ENCODE data around the gene PSMC3IP.

PSMC3IP gene

DNA sequence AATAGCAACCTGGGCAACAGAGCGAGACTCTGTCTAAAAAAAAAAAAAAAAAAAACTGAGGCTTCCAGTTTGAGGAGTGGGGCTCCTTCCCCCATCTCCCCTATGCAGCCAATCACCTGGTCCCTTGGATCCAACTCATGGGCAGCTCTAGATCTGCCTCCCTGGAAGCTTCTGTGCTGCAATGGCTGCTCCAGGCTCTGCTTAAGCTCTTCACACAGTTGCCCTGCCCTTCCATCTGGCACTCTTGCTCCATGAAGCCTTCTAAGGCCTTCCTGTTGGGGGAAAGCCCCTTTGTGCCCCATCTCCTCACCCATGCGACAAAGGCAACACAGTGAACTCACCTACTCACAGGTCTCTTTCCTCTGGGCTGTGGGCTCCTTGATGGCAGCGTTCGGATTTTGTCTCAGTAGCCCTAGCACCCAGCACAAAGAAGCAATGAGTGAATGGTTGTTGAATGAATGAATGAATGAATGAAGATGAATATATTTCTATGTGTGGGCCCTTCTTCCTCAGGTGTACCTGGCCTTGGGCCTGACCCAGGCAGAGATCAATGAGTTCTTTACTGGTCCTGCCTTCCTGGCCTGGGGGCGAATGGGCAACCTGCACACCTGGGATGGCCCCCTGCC lies 39.6 kb downstream of the PSMC3IP start:
- no peak for DNase-seq (ENCODE audit: low read depth in 2 of 2)

DNA sequence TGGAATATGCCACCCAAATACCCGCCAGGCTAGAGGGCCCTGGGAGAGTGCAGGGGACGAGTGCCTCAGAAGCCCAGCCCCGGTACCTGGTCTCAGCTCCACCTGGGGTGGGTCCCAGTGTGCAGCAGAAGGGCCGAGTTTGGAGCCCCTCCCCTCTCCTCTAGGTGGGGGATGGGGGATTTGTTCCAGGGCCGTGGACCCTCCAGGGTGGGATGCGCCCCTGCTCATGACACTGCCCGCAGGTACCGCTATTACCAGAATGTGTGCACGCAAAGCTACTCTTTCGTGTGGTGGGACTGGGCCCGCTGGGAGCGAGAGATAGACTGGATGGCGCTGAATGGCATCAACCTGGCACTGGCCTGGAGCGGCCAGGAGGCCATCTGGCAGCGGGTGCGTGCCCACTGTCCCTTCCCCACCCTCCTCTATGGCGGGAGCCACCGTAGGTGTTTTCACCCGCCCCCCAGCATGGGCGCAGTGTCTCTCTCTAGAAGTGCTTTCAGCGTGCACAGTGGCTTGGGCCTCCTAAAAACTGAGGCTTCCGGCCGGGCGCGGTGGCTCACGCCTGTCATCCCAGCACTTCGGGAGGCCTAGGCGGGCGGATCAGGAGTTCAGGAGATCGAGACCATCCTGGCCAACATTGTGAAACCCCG lies 40.2 kb downstream of the PSMC3IP start:
- no peak for DNase-seq (ENCODE audit: low read depth in 2 of 2)

DNA sequence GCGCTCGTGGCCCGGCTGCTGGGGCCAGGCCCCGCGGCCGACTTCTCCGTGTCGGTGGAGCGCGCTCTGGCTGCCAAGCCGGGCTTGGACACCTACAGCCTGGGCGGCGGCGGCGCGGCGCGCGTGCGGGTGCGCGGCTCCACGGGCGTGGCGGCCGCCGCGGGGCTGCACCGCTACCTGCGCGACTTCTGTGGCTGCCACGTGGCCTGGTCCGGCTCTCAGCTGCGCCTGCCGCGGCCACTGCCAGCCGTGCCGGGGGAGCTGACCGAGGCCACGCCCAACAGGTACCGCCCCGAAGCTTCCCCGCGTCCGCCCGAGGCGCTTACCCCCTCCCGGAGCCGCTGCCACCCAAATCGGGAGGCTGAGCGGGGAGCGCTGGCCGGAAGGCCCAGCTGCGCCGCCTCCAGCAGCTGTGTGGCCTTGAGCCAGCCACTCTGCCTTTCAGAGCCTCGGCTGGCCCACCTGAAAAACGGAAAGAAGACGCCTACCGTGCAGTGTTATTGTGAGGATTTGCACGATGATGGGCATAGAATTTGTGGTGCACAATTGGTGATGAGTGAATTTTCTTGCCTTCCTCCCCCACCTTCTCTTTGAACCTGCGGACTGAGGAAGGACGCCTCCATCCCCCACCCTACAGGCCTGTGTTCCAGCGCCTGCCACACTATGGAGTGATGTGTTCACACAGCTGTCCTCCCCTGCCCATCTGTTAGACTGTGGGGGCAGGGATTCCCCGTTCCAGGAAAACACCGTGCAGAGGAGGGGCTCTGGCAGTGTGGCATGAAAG lies 41.0 kb downstream of the PSMC3IP start:
- DNase-seq (ENCODE audit: low read depth in 2 of 2): peak; percentile 52 to 72

DNA sequence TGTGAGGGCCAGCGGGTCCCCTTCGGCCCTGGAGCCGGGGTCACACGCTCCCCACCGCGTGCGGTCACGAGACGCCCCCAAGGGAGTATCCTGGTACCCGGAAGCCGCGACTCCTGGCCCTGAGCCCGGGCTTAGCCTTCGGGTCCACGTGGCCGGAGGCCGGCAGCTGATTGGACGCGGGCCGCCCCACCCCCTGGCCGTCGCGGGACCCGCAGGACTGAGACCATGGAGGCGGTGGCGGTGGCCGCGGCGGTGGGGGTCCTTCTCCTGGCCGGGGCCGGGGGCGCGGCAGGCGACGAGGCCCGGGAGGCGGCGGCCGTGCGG lies 41.5 kb downstream of the PSMC3IP start, which contains the start of gene NAGLU:
TSS of gene NAGLU (plus strand) at position 194 of the 324 bp plus-strand sequence. CDS start at position 226, 32 bp downstream.
- peak; percentile 64 to 83 for DNase-seq (ENCODE audit: low read depth in 2 of 2)

GRCh38 chr17:42535155-42536047 lies 42.1 kb downstream of the PSMC3IP start:
- DNase-seq (ENCODE audit: low read depth in 2 of 2): no peak

DNA sequence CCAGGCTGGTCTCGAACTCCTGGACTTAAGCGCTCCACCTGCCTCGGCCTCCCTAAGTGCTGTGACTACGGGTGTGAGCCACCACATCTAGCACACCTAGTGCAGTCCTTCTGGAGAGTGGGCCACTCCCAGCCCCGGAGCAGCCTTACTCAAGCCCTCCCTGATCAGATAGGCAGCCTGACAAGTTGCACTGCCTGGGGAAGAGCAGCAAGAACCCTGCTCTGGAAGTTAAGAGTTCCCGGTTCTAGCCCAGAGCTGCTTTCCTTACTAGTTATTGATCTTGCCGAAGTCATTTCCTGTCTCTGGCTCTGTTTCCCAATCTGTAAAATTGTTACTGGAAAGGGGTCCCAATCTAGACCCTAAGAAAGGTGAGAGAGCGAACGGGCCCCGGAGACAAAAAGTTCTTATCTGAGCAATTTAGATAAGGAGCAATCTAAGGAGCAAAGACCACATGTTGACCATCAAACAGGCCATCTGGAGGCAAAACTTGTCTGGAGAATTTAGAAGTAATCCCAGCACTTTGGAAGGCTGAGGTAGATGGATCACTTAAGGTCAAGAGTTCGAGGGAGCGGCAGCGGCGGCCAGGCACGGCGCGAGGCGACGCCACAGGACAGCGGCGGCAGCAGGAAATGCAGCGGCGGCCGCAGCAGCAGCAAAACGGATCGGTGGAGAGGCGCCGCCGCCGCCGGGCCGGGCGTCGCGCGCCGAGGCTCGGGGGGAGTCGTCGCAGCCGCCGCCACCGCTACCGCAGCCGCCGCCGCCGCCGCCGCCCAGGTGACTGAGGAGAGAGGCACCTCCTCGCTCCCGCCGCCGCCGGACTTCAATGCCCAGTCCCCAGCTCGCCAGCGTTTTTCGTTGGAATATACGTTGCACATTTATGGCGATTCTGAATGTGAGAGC lies 45.8 kb downstream of the PSMC3IP start:
- DNase-seq (ENCODE audit: low read depth in 2 of 2): peak in 1 of 2 donors; percentile 44

- no peak for DNase-seq (ENCODE audit: low read depth in 2 of 2)
Measured at GRCh38 chr17:42530952-42531454, 46.5 kb downstream of the PSMC3IP start.

- no peak for DNase-seq (ENCODE audit: low read depth in 2 of 2)
Measured at GRCh38 chr17:42529061-42529460, 48.5 kb downstream of the PSMC3IP start.

DNA sequence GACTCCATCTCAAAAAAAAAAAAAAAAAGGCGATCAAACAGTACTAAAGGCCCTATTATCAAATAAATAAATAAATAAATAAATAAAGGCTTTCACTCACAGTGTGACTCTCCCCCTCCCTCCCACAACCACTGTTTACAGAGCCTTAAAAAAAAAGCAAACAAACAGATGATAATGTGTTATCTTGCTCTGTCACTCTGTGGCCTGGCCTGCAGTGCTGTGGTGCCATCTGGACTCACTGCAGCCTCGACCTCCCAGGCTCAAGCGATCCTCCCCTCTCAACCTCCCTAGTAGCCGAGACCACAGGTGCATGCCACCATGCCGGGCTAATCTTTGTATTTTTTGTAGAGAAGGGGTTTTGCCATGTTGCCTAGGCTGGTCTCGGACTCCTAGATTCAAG lies 49.6 kb downstream of the PSMC3IP start:
- DNase-seq (ENCODE audit: low read depth in 2 of 2): no peak

- no peak for DNase-seq (ENCODE audit: low read depth in 2 of 2)
Measured at GRCh38 chr17:42526031-42526444, 51.5 kb downstream of the PSMC3IP start.

- DNase-seq (ENCODE audit: low read depth in 2 of 2): no peak
Measured at GRCh38 chr17:42525221-42525620, 52.3 kb downstream of the PSMC3IP start.

GRCh38 chr17:42522798-42523278 lies 54.7 kb downstream of the PSMC3IP start:
- no peak for DNase-seq (ENCODE audit: low read depth in 2 of 2)

Data from stimulated activated CD4-positive, alpha-beta T cell treated with anti-CD3 and anti-CD28 coated beads, Interleukin-1b, Interleukin-23, amount 100 ng/mL, for 4 hours (primary cell).